Stimulated activated CD4-positive, alpha-beta T cell treated with anti-CD3 and anti-CD28 coated beads, Interleukin-15, amount 100 ng/mL, for 24 hours (primary cell): Measurements from ENCODE around the gene HOXB5.

Source experiments
- DNase-seq: peaks from one replicate; pipeline ENCODE4 v3.0.0-alpha.2; 2020

The HOXB5 gene

GRCh38 chr17:48559122-48559839 is 34.3 kb downstream of the HOXB5 start:
- DNase-seq, result no peak

GRCh38 chr17:48558831-48559121 is 34.8 kb downstream of the HOXB5 start:
- DNase-seq, result no peak

- DNase-seq, result no peak
Measured at GRCh38 chr17:48558057-48558830, 35.3 kb downstream of the HOXB5 start.

- no peak for DNase-seq
Measured at GRCh38 chr17:48556576-48557401, 36.8 kb downstream of the HOXB5 start.

GRCh38 chr17:48556229-48556575 is 37.4 kb downstream of the HOXB5 start:
- DNase-seq, result no peak

GRCh38 chr17:48555258-48556228 is 38.0 kb downstream of the HOXB5 start:
- DNase-seq, result peak; percentile 23

GRCh38 chr17:48554412-48555257 is 38.9 kb downstream of the HOXB5 start:
- no peak for DNase-seq

- no peak for DNase-seq
Measured at GRCh38 chr17:48553826-48554225, 39.8 kb downstream of the HOXB5 start.

GRCh38 chr17:48553190-48553547 is 40.4 kb downstream of the HOXB5 start:
- no peak for DNase-seq

GRCh38 chr17:48552466-48553189 is 41.0 kb downstream of the HOXB5 start:
- no peak for DNase-seq

- no peak for DNase-seq
Measured at GRCh38 chr17:48551596-48552465, 41.7 kb downstream of the HOXB5 start.

- no peak for DNase-seq
Measured at GRCh38 chr17:48551214-48551555, 42.4 kb downstream of the HOXB5 start.

GRCh38 chr17:48550502-48551213 is 42.9 kb downstream of the HOXB5 start:
- no peak for DNase-seq

GRCh38 chr17:48549914-48550501 is 43.6 kb downstream of the HOXB5 start:
- no peak for DNase-seq

GRCh38 chr17:48549281-48549630 is 44.3 kb downstream of the HOXB5 start:
- DNase-seq, result no peak

- DNase-seq, result no peak
Measured at GRCh38 chr17:48548523-48549280, 44.9 kb downstream of the HOXB5 start.

- DNase-seq, result peak; percentile 56
Measured at GRCh38 chr17:48547808-48548522, 45.6 kb downstream of the HOXB5 start.
